Epithelial cell of proximal tubule (primary cell): Measurements from ENCODE around the gene HSPB8. TPM values are rescaled to one million over a fixed set of nuclear protein-coding genes. Genes with fewer than 3 reads are reported as not detected.

Experiments used
- DNase-seq: peaks from one replicate; pipeline ENCODE4 v3.0.0-alpha.2; 2011; ENCODE audit warnings: low read depth
- H3K4me3 ChIP-seq: 2 replicates; pipeline ENCODE4 v1.5.1; 2011; ENCODE audit warnings: low read depth, mild to moderate bottlenecking, low read length
- total RNA-seq: library from RNA; depleted of rRNA; stranded (reverse); fragments of >200 nt; gene quantifications from 2 replicates; pipeline ENCODE4 v1.2.3, GENCODE V29; 2015
- TF ChIP-seq, protein P1 (sequence below): conservative IDR thresholded peaks from 2 replicates; pipeline ENCODE4 v1.5.1; 2012; ENCODE audit warnings: low read depth, mild to moderate bottlenecking, low read length

Gene HSPB8
- total RNA-seq, 1 donor from 2014 or later, result 32.3 TPM

DNA sequence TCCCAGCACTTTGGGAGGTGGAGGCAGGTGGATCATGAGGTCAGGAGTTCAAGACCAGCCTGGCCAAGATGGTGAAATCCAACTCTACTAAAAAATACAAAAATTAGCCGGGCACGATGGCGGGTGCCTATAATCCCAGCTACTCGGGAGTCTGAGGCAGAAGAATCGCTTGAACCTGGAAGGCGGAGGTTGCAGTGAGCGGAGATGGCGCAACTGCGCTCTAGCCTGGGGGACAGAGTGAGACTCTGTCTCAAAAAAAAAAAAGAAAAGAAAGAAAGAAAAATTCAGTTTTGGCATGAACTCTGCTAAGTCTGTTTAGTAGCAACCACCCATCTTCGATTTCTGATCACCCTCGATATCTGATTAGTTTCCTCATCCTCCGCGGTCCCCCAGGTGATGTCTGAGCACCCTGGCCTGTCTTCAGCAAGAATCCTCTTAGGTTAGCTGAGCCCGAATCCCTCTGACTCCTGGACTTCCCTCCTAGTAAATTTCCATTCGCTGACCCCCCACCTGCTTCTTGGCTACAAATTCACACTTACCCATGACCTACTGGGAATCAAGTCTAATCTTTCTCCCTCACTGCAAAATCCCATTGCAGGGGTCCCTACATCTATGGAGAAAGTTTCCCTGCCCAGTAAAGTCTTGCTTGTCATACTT is 879 bp upstream of the HSPB8 start:
- no peak for DNase-seq
- no peak overlapping the region for H3K4me3 ChIP-seq
- TF ChIP-seq, protein P1, sequence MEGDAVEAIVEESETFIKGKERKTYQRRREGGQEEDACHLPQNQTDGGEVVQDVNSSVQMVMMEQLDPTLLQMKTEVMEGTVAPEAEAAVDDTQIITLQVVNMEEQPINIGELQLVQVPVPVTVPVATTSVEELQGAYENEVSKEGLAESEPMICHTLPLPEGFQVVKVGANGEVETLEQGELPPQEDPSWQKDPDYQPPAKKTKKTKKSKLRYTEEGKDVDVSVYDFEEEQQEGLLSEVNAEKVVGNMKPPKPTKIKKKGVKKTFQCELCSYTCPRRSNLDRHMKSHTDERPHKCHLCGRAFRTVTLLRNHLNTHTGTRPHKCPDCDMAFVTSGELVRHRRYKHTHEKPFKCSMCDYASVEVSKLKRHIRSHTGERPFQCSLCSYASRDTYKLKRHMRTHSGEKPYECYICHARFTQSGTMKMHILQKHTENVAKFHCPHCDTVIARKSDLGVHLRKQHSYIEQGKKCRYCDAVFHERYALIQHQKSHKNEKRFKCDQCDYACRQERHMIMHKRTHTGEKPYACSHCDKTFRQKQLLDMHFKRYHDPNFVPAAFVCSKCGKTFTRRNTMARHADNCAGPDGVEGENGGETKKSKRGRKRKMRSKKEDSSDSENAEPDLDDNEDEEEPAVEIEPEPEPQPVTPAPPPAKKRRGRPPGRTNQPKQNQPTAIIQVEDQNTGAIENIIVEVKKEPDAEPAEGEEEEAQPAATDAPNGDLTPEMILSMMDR, result no peak

DNA sequence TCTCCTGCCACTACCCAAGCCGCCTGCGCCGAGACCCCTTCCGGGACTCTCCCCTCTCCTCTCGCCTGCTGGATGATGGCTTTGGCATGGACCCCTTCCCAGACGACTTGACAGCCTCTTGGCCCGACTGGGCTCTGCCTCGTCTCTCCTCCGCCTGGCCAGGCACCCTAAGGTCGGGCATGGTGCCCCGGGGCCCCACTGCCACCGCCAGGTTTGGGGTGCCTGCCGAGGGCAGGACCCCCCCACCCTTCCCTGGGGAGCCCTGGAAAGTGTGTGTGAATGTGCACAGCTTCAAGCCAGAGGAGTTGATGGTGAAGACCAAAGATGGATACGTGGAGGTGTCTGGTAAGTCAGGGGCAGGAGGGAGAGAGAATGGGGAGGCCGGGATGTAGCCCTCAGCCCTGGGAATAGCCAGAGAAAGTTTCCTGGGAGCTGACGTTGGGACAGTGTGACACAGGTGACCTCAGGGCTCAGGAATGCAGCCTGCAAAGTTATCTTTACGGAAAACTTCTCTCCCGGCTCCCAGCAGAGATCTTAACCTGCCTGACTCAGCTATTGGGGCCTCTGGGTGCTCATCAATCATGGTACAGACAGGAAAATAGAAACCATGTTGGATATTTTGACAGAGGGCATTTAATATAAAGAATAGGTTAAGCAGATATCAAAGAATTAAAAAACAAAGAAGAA is 747 bp downstream of the HSPB8 start:
- peak; percentile 63 for DNase-seq
- TF ChIP-seq, protein P1, result no peak
- peak overlapping the region; percentile 92 for H3K4me3 ChIP-seq

DNA sequence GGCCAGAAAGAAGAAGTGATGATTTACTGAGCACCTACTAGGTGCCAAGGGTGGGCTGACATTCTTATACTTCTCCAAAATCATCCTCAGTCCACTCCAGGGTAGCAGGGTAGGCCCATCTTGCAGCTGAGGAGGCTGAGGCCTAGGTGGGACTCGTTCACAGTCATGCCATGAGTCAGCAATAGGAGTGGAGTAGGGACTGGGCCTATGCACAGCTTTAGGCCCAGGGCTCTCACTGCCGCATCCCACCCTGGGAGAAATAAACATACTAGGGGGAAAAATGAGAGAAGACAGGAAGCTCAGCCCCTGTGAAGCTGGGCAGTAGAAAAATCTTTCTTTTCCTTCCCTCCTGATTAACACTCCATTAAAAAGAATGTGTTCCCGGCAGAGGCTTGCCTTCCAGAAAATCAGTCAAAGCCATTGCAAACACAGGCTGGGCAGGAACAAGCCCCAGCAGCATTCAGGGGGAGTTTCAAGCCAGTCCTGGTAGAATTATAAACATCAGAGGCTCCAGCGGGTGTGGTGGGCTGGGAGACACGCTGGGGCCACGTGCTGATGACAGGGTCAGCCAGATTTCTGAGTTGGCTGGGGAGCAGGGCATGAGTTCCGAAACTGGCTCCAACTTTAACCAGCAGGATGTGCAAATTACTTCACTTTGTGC is 1.8 kb downstream of the HSPB8 start:
- TF ChIP-seq, protein P1, result no peak
- peak overlapping the region; percentile 92 for H3K4me3 ChIP-seq
- no peak for DNase-seq

DNA sequence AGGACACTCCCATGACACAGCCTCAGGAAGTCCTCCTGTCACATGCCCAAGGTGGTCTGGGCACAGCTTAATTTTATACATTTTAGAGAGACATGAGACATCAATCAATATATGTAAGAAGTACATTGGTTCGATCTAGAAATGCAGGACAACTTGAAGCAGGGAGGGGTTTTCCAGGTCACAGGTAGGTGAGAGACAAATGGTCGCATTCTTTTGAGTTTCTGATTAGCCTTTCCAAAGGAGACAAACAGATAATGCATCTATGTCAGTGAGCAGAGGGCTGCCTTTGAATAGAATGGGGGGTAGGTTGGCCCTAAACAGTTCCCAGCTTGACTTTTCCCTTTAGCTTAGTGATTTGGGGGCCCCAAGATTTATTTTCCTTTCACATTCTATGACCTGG is 2.5 kb downstream of the HSPB8 start:
- DNase-seq, result no peak
- TF ChIP-seq, protein P1, result no peak
- peak overlapping the region; percentile 92 for H3K4me3 ChIP-seq

DNA sequence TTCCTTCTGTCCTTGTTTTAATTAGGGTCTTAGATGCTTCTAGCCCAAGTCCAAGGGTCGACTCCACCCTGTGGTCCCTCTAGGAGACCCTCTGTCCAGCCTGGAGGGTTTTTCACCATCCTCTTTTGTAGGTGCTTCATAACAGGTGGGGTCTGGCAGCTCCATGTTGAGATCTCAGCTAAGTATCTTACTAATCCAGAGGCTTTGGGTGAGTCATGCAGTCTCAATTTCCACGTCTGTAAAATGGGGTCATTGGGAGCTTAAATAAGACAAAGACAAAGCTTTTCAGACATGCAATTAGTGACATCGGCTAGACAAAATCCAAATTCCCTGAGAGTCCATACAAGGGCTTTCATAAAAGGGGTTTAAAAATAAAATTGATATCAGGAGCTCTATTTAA is 3.2 kb downstream of the HSPB8 start:
- TF ChIP-seq, protein P1, result no peak
- no peak for DNase-seq
- peak overlapping the region; percentile 92 for H3K4me3 ChIP-seq

DNA sequence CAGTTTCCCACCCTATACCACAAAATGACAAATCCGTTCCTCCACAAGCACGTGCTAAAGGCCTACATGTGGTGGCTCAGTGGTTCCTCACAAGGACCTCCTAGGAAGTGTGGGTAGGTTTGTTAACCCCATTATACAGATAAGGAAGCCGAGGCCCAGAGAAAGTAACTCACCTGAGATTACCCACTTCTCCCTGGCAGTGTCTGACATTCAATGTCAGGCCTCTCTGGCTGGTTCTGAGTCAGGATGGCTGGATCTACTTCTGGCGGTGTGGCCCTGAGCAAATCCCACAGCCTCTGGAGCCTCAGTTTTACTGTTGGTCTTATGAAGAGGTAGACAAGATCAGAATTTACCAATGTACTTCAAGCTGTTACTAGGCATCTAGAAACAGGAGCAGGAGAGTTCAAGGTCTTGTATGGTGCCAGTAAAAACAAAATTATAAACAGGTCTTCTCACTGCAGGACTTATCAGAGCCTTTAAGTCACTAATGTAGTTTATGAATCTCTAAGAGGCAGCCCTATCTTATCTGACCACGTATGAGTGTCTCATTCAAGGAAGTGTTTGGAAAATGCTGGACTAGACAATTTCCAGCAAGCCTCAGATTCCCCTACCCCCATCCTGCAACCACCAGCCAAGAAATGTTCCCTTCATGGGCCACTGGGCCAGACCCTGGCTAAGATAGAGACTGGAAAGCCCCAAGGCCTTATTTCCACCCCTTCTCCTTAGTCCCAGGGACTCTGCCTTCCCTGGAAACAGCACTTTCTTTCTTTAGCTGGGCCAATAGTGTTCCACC is 4.2 kb downstream of the HSPB8 start:
- peak overlapping the region; percentile 92 for H3K4me3 ChIP-seq
- TF ChIP-seq, protein P1, result no peak
- peak; percentile 96 for DNase-seq
